OCI-LY7 (cell line): ENCODE results near the gene COX4I1. TPM values are rescaled to one million over a fixed set of nuclear protein-coding genes. Genes with fewer than 3 reads are reported as not detected.
A peak's percentile ranks its signal among the peaks of the same experiment; 100 is the strongest.

Experiments
- BruUV-seq: library from RNA; stranded (reverse); fragments of 400-500 nt; replicated peaks from 2 replicates; lab custom pipeline; 2021; lab: Mats Ljungman, UMichigan
- CTCF ChIA-PET: fragments of 300-600 bp; sonication (Branson Sonifier 250); formaldehyde crosslinking; loops from one replicate; lab custom pipeline; 2022; ENCODE audit warnings: antibody characterized with exemption; ENCODE audit not compliant: unreplicated experiment; lab: Charles Lee
- POLR2A ChIA-PET: fragments of 300-600 bp; sonication (Branson Sonifier 250); formaldehyde crosslinking; loops from one replicate; lab custom pipeline; 2022; ENCODE audit warnings: antibody characterized with exemption; lab: Charles Lee
- DNase-seq: peaks from one replicate; pipeline ENCODE4 v3.0.0-alpha.2; 2015; ENCODE audit warnings: low spot score
- H2AFZ ChIP-seq: fragments of 200-600 bp; sonication (generic), shearing (Covaris generic); 2 replicates; pipeline ENCODE4 v1.6.1; 2014; ENCODE audit warnings: mild to moderate bottlenecking, antibody characterized with exemption, low read length, moderate library complexity
- H3K27ac ChIP-seq: fragments of 200-600 bp; sonication (generic); 2 replicates; pipeline ENCODE4 v1.5.1; 2014; ENCODE audit warnings: mixed run types, low read depth, mild to moderate bottlenecking, moderate library complexity, low read length, inconsistent platforms; ENCODE audit not compliant: poor library complexity, severe bottlenecking
- H3K36me3 ChIP-seq: fragments of 200-600 bp; sonication (generic); 2 replicates; pipeline ENCODE4 v1.6.1; 2014; ENCODE audit warnings: mild to moderate bottlenecking, antibody characterized with exemption, low read length, moderate library complexity, mixed read lengths; ENCODE audit not compliant: insufficient read depth
- H3K4me1 ChIP-seq: fragments of 200-600 bp; sonication (generic); 2 replicates; pipeline ENCODE4 v1.5.1; 2014; ENCODE audit warnings: mild to moderate bottlenecking, low read length; ENCODE audit not compliant: insufficient read depth, poor library complexity, severe bottlenecking
- H3K4me2 ChIP-seq: fragments of 200-600 bp; sonication (generic); 2 replicates; pipeline ENCODE4 v1.6.1; 2014; ENCODE audit warnings: mild to moderate bottlenecking, low read length
- H3K4me3 ChIP-seq: fragments of 200-600 bp; sonication (generic); 2 replicates; pipeline ENCODE4 v1.5.1; 2014; ENCODE audit warnings: mild to moderate bottlenecking, low read depth, low read length; ENCODE audit not compliant: poor library complexity, severe bottlenecking
- H3K79me2 ChIP-seq: fragments of 200-600 bp; sonication (generic); 2 replicates; pipeline ENCODE4 v1.6.1; 2016; ENCODE audit warnings: low read depth, mild to moderate bottlenecking, low read length, moderate library complexity, mixed read lengths; ENCODE audit not compliant: insufficient read depth
- H3K9me2 ChIP-seq: fragments of 200-600 bp; sonication (generic); 2 replicates; pipeline ENCODE4 v1.6.1; 2016; ENCODE audit warnings: mild to moderate bottlenecking, low read length, mixed read lengths; ENCODE audit not compliant: insufficient read depth
- H3K9me3 ChIP-seq: fragments of 200-600 bp; sonication (generic); 2 replicates; pipeline ENCODE4 v1.6.1; 2014; ENCODE audit warnings: mild to moderate bottlenecking, mixed run types, low read length, mixed read lengths
- H4K20me1 ChIP-seq: fragments of 200-600 bp; sonication (generic); 2 replicates; pipeline ENCODE4 v1.6.1; 2014; ENCODE audit warnings: mild to moderate bottlenecking, antibody characterized with exemption, low read length, moderate library complexity, mixed read lengths; ENCODE audit not compliant: insufficient read depth
- EZH2phosphoT487 ChIP-seq: fragments of 200-600 bp; sonication (generic); IDR thresholded peaks from 2 replicates; pipeline ENCODE4 v1.6.1; 2018; ENCODE audit warnings: low read depth, borderline replicate concordance, mild to moderate bottlenecking, mixed run types, antibody characterized with exemption, low read length, moderate library complexity, mixed read lengths
- intact Hi-C: fragments of 100-400 bp; cut with micrococcal nuclease; formaldehyde crosslinking; loops from one replicate; pipeline ENCODE4 v1.10.0; 2022; ENCODE audit not compliant: unreplicated experiment
- total RNA-seq, 2 experiments: library from RNA; depleted of rRNA in 1 of 2; stranded (reverse); fragments of >200 nt in 1 of 2; shearing (Covaris generic) in 1 of 2; gene quantifications; 2 replicates each; pipeline ENCODE4 v1.2.3, GENCODE V29; 2014 to 2022
- TF ChIP-seq, protein P1 (sequence below): fragments of 200-600 bp; sonication (generic); conservative IDR thresholded peaks from 2 replicates; pipeline ENCODE4 v1.5.1; 2014; ENCODE audit warnings: mild to moderate bottlenecking, antibody characterized with exemption, low read length, moderate library complexity, mixed read lengths

The COX4I1 gene
- total RNA-seq, 2 experiments from 2014 or later = 542 to 569 TPM

DNA sequence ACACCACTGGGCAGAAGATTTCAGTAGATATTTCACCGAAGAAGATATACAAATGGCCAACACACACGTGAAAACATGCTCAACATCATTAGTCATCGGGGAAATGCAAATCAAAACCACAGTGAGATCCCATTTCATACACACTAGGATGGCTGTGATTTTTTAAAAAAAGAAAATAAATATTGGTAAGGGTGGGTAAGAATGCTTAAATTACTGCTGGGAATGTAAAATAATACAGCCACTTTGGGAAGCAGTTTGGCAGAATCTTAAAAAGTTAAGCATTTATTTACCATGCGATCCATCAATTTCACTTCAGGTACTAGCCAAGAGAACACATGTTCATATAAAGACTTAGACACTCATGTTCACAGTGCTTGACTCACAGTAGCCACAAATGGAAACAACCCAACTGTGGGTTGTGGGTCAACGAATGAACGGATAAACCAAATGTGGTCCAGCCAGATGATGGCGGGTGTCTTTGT, 42.1 kb upstream of the COX4I1 start:
- Histone ChIP-seq H2AFZ (peak overlapping the region; percentile 37; the same call in 1 of the 2 replicates), H3K4me3 (peak overlapping the region; percentile 58), H3K9me2 (no peaks in the 10 kb centered on the region), H3K27ac (peak overlapping the region; percentile 90), H4K20me1 (no peaks in the 10 kb centered on the region), H3K79me2 (no peaks in the 10 kb centered on the region), H3K4me1 (peaks cover 96% of the 10 kb centered on the region), H3K9me3 (no peaks in the 10 kb centered on the region), H3K36me3 (no peaks in the 10 kb centered on the region), H3K4me2 (peak overlapping the region; percentile 92)
- DNase-seq = peak; percentile 64
- intact Hi-C loops = loop anchor here (2.0 to 10.0 kb wide), 3 partner anchors 71 to 453 kb away; no protein-coding TSS in a partner anchor
- BruUV-seq = no TSS peak
- TF ChIP-seq EZH2phosphoT487 = no peak
- TF ChIP-seq, protein P1, sequence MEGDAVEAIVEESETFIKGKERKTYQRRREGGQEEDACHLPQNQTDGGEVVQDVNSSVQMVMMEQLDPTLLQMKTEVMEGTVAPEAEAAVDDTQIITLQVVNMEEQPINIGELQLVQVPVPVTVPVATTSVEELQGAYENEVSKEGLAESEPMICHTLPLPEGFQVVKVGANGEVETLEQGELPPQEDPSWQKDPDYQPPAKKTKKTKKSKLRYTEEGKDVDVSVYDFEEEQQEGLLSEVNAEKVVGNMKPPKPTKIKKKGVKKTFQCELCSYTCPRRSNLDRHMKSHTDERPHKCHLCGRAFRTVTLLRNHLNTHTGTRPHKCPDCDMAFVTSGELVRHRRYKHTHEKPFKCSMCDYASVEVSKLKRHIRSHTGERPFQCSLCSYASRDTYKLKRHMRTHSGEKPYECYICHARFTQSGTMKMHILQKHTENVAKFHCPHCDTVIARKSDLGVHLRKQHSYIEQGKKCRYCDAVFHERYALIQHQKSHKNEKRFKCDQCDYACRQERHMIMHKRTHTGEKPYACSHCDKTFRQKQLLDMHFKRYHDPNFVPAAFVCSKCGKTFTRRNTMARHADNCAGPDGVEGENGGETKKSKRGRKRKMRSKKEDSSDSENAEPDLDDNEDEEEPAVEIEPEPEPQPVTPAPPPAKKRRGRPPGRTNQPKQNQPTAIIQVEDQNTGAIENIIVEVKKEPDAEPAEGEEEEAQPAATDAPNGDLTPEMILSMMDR = no peak
- ChIA-PET CTCF (no interaction called here), POLR2A (interaction anchor here (2.1 kb wide), 1 partner anchor 21 kb away, joined by 9 read pairs; no protein-coding TSS in a partner anchor)

DNA sequence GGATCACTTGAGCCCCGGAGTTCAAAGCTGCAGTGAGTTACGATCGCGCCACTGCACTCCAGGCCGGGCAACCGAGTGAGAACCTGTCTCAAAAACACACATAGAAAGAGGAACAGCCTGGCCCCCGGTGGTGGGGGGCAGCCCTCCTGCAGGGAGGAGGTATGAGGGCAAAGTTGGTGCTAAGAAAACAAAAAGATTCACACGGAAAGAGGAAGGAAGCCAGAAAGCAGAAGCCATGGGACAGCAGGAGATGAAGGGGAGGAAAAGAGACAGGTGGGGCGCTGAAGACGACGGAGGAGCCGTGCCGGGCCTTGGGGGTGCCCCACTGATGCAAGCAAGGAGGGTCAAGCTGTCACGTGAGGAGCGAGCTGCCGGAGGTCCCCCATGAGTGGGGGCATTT, 40.4 kb upstream of the COX4I1 start:
- Histone ChIP-seq H3K4me3 (peak overlapping the region; percentile 46), H3K4me1 (peaks cover 80% of the 10 kb centered on the region), H4K20me1 (no peaks in the 10 kb centered on the region), H2AFZ (peak overlapping the region; percentile 22; the same call in 1 of the 2 replicates), H3K27ac (peak overlapping the region; percentile 90), H3K9me2 (no peaks in the 10 kb centered on the region), H3K36me3 (no peaks in the 10 kb centered on the region), H3K79me2 (no peaks in the 10 kb centered on the region), H3K9me3 (no peaks in the 10 kb centered on the region), H3K4me2 (peak overlapping the region; percentile 61)
- intact Hi-C loops = loop anchor here (1.0 to 10.0 kb wide), 4 partner anchors 40 to 454 kb away; partner anchors contain the start of genes COX4I1 and EMC8
- no TSS peak for BruUV-seq
- peak; percentile 84 for DNase-seq
- ChIA-PET CTCF (no interaction called here), POLR2A (interaction anchor here (0.7 to 1.0 kb wide), 3 partner anchors 11 to 41 kb away, joined by 3 read pairs; no protein-coding TSS in a partner anchor)
- TF ChIP-seq, protein P1 = no peak
- no peak for TF ChIP-seq EZH2phosphoT487
